H1 (cell line): Measurements from ENCODE around the gene ACTG2.

Experiments
- GTF2F1 ChIP-seq: IDR thresholded peaks from 2 replicates; pipeline ENCODE4 v1.6.1; 2012; ENCODE audit warnings: low read depth, low read length, improper control_type of control experiment, borderline replicate concordance
- MAFK ChIP-seq: IDR thresholded peaks from 2 replicates; pipeline ENCODE4 v1.6.1; 2012; ENCODE audit warnings: low read depth, mild to moderate bottlenecking, improper control_type of control experiment, low read length
- SIN3A ChIP-seq, 2 experiments: IDR thresholded peaks in 1 of 2; conservative IDR thresholded peaks in 1 of 2; 2 replicates each; pipeline ENCODE4 v1.6.1; 2011 to 2012; ENCODE audit warnings: low read length in 2 of 2, improper control_type of control experiment in 1 of 2, low read depth in 1 of 2, mild to moderate bottlenecking in 1 of 2
- TF ChIP-seq, protein P1 (sequence below): IDR thresholded peaks from 2 replicates; pipeline ENCODE4 v1.6.1; 2011; ENCODE audit warnings: low read depth, mild to moderate bottlenecking, low read length; ENCODE audit not compliant: insufficient read depth

DNA sequence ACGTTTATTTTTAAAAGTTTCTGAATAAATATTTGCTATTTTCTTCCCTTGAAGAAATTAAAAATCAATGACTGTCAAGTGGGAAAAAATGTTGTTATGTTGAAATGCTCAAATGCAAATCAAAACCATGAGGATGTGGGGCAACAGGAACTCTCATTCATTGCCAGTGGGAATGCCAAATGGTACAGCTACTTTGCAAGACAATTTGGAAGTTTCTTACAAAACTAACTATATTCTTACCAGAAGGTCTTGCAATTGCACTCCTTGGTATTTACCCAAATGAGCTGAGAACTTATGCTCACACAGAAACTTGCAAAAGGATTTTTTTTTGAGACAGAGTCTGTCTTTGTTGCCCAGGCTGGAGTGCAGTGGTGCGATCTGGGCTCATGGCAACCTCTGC, 7.4 kb upstream of the ACTG2 start:
- no peak for TF ChIP-seq GTF2F1
- no peak for TF ChIP-seq MAFK
- TF ChIP-seq SIN3A (conservative IDR thresholded peaks at IDR 0.05 in 1 of 2, IDR thresholded peaks at IDR 0.05 in 1 of 2; ENCODE audit: low read depth in 1 of 2, low read length in 2 of 2) = no peak
- TF ChIP-seq, protein P1, sequence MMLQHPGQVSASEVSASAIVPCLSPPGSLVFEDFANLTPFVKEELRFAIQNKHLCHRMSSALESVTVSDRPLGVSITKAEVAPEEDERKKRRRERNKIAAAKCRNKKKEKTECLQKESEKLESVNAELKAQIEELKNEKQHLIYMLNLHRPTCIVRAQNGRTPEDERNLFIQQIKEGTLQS = no peak
